Activated CD4-positive, alpha-beta memory T cell treated with anti-CD3 and anti-CD28 coated beads for 36 hours (primary cell): ENCODE measurements around the gene TNS3. TPM values are rescaled to one million over a fixed set of nuclear protein-coding genes. Genes with fewer than 3 reads are reported as not detected.
A peak's percentile ranks its signal among the peaks of the same experiment; 100 is the strongest.

Source experiments
- CTCF ChIA-PET: fragments of 350-600 bp; sonication (Branson Sonifier 250); formaldehyde crosslinking; loops from one replicate; lab custom pipeline; 2021; ENCODE audit warnings: antibody characterized with exemption, inconsistent platforms; lab: Charles Lee
- POLR2A ChIA-PET: fragments of 350-600 bp; sonication (Branson Sonifier 250); formaldehyde crosslinking; loops from one replicate; lab custom pipeline; 2021; ENCODE audit warnings: antibody characterized with exemption; lab: Charles Lee
- DNase-seq: peaks from one replicate; pipeline ENCODE4 v3.0.0-alpha.2; 2020
- H3K27ac Mint-ChIP-seq: one replicate; pipeline ENCODE4 v1.8.0; 2021; ENCODE audit warnings: mixed read lengths
- H3K27me3 Mint-ChIP-seq: one replicate; pipeline ENCODE4 v1.8.0; 2021; ENCODE audit warnings: mixed read lengths
- H3K36me3 Mint-ChIP-seq: one replicate; pipeline ENCODE4 v1.8.0; 2021; ENCODE audit warnings: mixed read lengths
- H3K4me1 Mint-ChIP-seq: one replicate; pipeline ENCODE4 v1.8.0; 2021; ENCODE audit warnings: low read depth, mixed read lengths
- H3K4me3 Mint-ChIP-seq: one replicate; pipeline ENCODE4 v1.8.0; 2021; ENCODE audit warnings: mild to moderate bottlenecking, mixed read lengths
- H3K9me3 Mint-ChIP-seq: one replicate; pipeline ENCODE4 v1.8.0; 2021; ENCODE audit warnings: mixed read lengths
- intact Hi-C: fragments of 100-400 bp; cut with micrococcal nuclease; formaldehyde crosslinking; loops from one replicate; pipeline ENCODE4 v1.15.1; 2023
- total RNA-seq, 2 experiments: library from RNA; stranded (reverse); gene quantifications; one replicate each; pipeline ENCODE4 v1.2.3, GENCODE V29; 2021

Gene TNS3
- total RNA-seq, 2 experiments from 2014 or later, result 0.15 to 0.31 TPM

GRCh38 chr7:47255007-47255406 lies 326.9 kb downstream of the TNS3 start:
- no peak for DNase-seq
- ChIA-PET CTCF (no interaction called here), POLR2A (no interaction called here)
- Mint-ChIP-seq H3K4me1 (no peaks in the 10 kb centered on the region), H3K36me3 (no peaks in the 10 kb centered on the region), H3K27me3 (peaks cover 31% of the 10 kb centered on the region), H3K9me3 (peaks cover 4% of the 10 kb centered on the region), H3K27ac (no peak overlapping the region), H3K4me3 (no peak overlapping the region)
- intact Hi-C loops, result no loop called here

- Mint-ChIP-seq H3K9me3 (peaks cover 10% of the 10 kb centered on the region), H3K27me3 (peaks cover 31% of the 10 kb centered on the region), H3K36me3 (no peaks in the 10 kb centered on the region), H3K27ac (no peak overlapping the region), H3K4me3 (no peak overlapping the region), H3K4me1 (no peaks in the 10 kb centered on the region)
- POLR2A ChIA-PET, result no interaction called here
- DNase-seq, result peak; percentile 49
- CTCF ChIA-PET, result interaction anchor here (1.0 to 1.1 kb wide), 2 partner anchors 12 to 1336 kb away, joined by 4 to 8 read pairs; no protein-coding TSS in a partner anchor
- intact Hi-C loops, result loop anchor here (5.0 kb wide), 1 partner anchor 1332 kb away; the partner anchor contains the start of gene IGFBP3
Observed at GRCh38 chr7:47254081-47254977, 327.6 kb downstream of the TNS3 start.

- H3K27ac Mint-ChIP-seq, result no peak overlapping the region
- ChIA-PET CTCF (interaction anchor here (1.0 to 1.1 kb wide), 2 partner anchors 13 to 1336 kb away, joined by 4 to 8 read pairs; no protein-coding TSS in a partner anchor), POLR2A (no interaction called here)
- H3K4me3 Mint-ChIP-seq, result no peak overlapping the region
- H3K27me3 Mint-ChIP-seq, result peaks cover 29% of the 10 kb centered on the region
- H3K9me3 Mint-ChIP-seq, result peaks cover 10% of the 10 kb centered on the region
- no peaks in the 10 kb centered on the region for H3K36me3 Mint-ChIP-seq
- DNase-seq, result no peak
- no peaks in the 10 kb centered on the region for H3K4me1 Mint-ChIP-seq
- intact Hi-C loops, result loop anchor here (5.0 kb wide), 1 partner anchor 1331 kb away; the partner anchor contains the start of gene IGFBP3
Observed at GRCh38 chr7:47253650-47254080, 328.2 kb downstream of the TNS3 start.

- ChIA-PET CTCF (no interaction called here), POLR2A (no interaction called here)
- intact Hi-C loops, result loop anchor here (5.0 kb wide), 1 partner anchor 1330 kb away; the partner anchor contains the start of gene IGFBP3
- no peaks in the 10 kb centered on the region for H3K36me3 Mint-ChIP-seq
- peaks cover 28% of the 10 kb centered on the region for H3K27me3 Mint-ChIP-seq
- peaks cover 10% of the 10 kb centered on the region for H3K9me3 Mint-ChIP-seq
- H3K27ac Mint-ChIP-seq, result no peak overlapping the region
- H3K4me3 Mint-ChIP-seq, result no peak overlapping the region
- no peak for DNase-seq
- H3K4me1 Mint-ChIP-seq, result no peaks in the 10 kb centered on the region
Observed at GRCh38 chr7:47252675-47253074, 329.2 kb downstream of the TNS3 start.

- H3K9me3 Mint-ChIP-seq, result peaks cover 10% of the 10 kb centered on the region
Observed at GRCh38 chr7:47249361-47249760, 332.6 kb downstream of the TNS3 start.

GRCh38 chr7:47248797-47249196 lies 333.1 kb downstream of the TNS3 start:
- DNase-seq, result no peak
- Mint-ChIP-seq H3K9me3 (peaks cover 10% of the 10 kb centered on the region), H3K27ac (no peak overlapping the region), H3K36me3 (no peaks in the 10 kb centered on the region), H3K4me1 (no peaks in the 10 kb centered on the region), H3K27me3 (peaks cover 11% of the 10 kb centered on the region), H3K4me3 (no peak overlapping the region)
- intact Hi-C loops, result no loop called here
- POLR2A ChIA-PET, result no interaction called here
- CTCF ChIA-PET, result no interaction called here

More at GRCh38 chr7:47249361-47249760, 332.6 kb downstream of the TNS3 start:
- Mint-ChIP-seq H3K27ac (no peak overlapping the region), H3K4me3 (no peak overlapping the region), H3K27me3 (peaks cover 12% of the 10 kb centered on the region), H3K4me1 (no peaks in the 10 kb centered on the region), H3K36me3 (no peaks in the 10 kb centered on the region)
- DNase-seq, result no peak
- intact Hi-C loops, result no loop called here
- CTCF ChIA-PET, result interaction anchor here (1.0 kb wide), 1 partner anchor 10 kb away, joined by 3 read pairs; no protein-coding TSS in a partner anchor
- POLR2A ChIA-PET, result no interaction called here

- Mint-ChIP-seq H3K4me3 (no peak overlapping the region), H3K9me3 (peaks cover 7% of the 10 kb centered on the region), H3K27me3 (no peaks in the 10 kb centered on the region), H3K27ac (no peak overlapping the region), H3K4me1 (no peaks in the 10 kb centered on the region), H3K36me3 (no peaks in the 10 kb centered on the region)
- intact Hi-C loops, result no loop called here
- no peak for DNase-seq
- ChIA-PET POLR2A (no interaction called here), CTCF (no interaction called here)
Observed at GRCh38 chr7:47247132-47247531, 334.8 kb downstream of the TNS3 start.

GRCh38 chr7:47244692-47245091 lies 337.2 kb downstream of the TNS3 start:
- Mint-ChIP-seq H3K27ac (no peak overlapping the region), H3K9me3 (peaks cover 4% of the 10 kb centered on the region), H3K4me3 (no peak overlapping the region), H3K36me3 (no peaks in the 10 kb centered on the region), H3K4me1 (no peaks in the 10 kb centered on the region), H3K27me3 (no peaks in the 10 kb centered on the region)
- ChIA-PET CTCF (interaction anchor here (0.7 kb wide), 1 partner anchor 16 kb away, joined by 3 read pairs; no protein-coding TSS in a partner anchor), POLR2A (no interaction called here)
- intact Hi-C loops, result no loop called here
- no peak for DNase-seq

- CTCF ChIA-PET, result no interaction called here
- H3K9me3 Mint-ChIP-seq, result no peaks in the 10 kb centered on the region
Observed at GRCh38 chr7:47241112-47242065, 340.5 kb downstream of the TNS3 start.

GRCh38 chr7:47239931-47240421 lies 341.9 kb downstream of the TNS3 start:
- POLR2A ChIA-PET, result no interaction called here

More at GRCh38 chr7:47241112-47242065, 340.5 kb downstream of the TNS3 start:
- intact Hi-C loops, result no loop called here
- Mint-ChIP-seq H3K36me3 (no peaks in the 10 kb centered on the region), H3K4me1 (no peaks in the 10 kb centered on the region), H3K27me3 (no peaks in the 10 kb centered on the region), H3K27ac (no peak overlapping the region), H3K4me3 (no peak overlapping the region)
- POLR2A ChIA-PET, result no interaction called here
- no peak for DNase-seq

GRCh38 chr7:47239034-47239433 lies 342.9 kb downstream of the TNS3 start:
- H3K4me1 Mint-ChIP-seq, result no peaks in the 10 kb centered on the region
- no peaks in the 10 kb centered on the region for H3K36me3 Mint-ChIP-seq
- H3K9me3 Mint-ChIP-seq, result no peaks in the 10 kb centered on the region

More at GRCh38 chr7:47239931-47240421, 341.9 kb downstream of the TNS3 start:
- no peak overlapping the region for H3K27ac Mint-ChIP-seq
- DNase-seq, result no peak
- no peaks in the 10 kb centered on the region for H3K4me1 Mint-ChIP-seq
- no peaks in the 10 kb centered on the region for H3K36me3 Mint-ChIP-seq
- no peaks in the 10 kb centered on the region for H3K27me3 Mint-ChIP-seq
- CTCF ChIA-PET, result no interaction called here
- intact Hi-C loops, result no loop called here
- H3K4me3 Mint-ChIP-seq, result no peak overlapping the region
- no peaks in the 10 kb centered on the region for H3K9me3 Mint-ChIP-seq

More at GRCh38 chr7:47239034-47239433, 342.9 kb downstream of the TNS3 start:
- intact Hi-C loops, result no loop called here
- H3K4me3 Mint-ChIP-seq, result no peak overlapping the region
- no peak overlapping the region for H3K27ac Mint-ChIP-seq
- H3K27me3 Mint-ChIP-seq, result no peaks in the 10 kb centered on the region
- DNase-seq, result no peak
- ChIA-PET CTCF (no interaction called here), POLR2A (no interaction called here)
